Hepatocyte (in vitro differentiated cells): ENCODE measurements around the gene MINAR1. TPM values are rescaled to one million over a fixed set of nuclear protein-coding genes. Genes with fewer than 3 reads are reported as not detected.

ENCODE experiments used
- DNase-seq: peaks from one replicate; pipeline ENCODE4 v3.0.0-alpha.2; 2016; ENCODE audit warnings: low spot score
- H2AFZ ChIP-seq: fragments of 200-600 bp; sonication (generic); 2 replicates; pipeline ENCODE4 v1.6.0; 2016; ENCODE audit warnings: antibody characterized with exemption, mild to moderate bottlenecking
- H3K27ac ChIP-seq: fragments of 200-600 bp; sonication (generic); 2 replicates; pipeline ENCODE4 v1.5.1; 2016; ENCODE audit warnings: mild to moderate bottlenecking
- H3K27me3 ChIP-seq: fragments of 200-600 bp; sonication (generic); 2 replicates; pipeline ENCODE4 v1.6.1; 2016
- H3K36me3 ChIP-seq: fragments of 200-600 bp; sonication (generic); replicated peaks from 2 replicates; pipeline ENCODE4 v1.5.1; 2016; ENCODE audit warnings: low read depth; ENCODE audit not compliant: insufficient read depth
- H3K4me1 ChIP-seq: fragments of 200-600 bp; sonication (generic); 2 replicates; pipeline ENCODE4 v1.5.1; 2016; ENCODE audit warnings: mild to moderate bottlenecking, moderate library complexity; ENCODE audit not compliant: insufficient read depth
- H3K4me2 ChIP-seq: fragments of 200-600 bp; sonication (generic); 2 replicates; pipeline ENCODE4 v1.6.0; 2016
- H3K4me3 ChIP-seq: fragments of 200-600 bp; sonication (generic); 2 replicates; pipeline ENCODE4 v1.5.1; 2016; ENCODE audit warnings: mild to moderate bottlenecking
- H3K79me2 ChIP-seq: fragments of 200-600 bp; sonication (generic); 2 replicates; pipeline ENCODE4 v1.6.0; 2017; ENCODE audit warnings: mild to moderate bottlenecking
- H3K9me2 ChIP-seq: fragments of 200-600 bp; sonication (generic); replicated peaks from 2 replicates; pipeline ENCODE4 v1.6.0; 2017; ENCODE audit warnings: mild to moderate bottlenecking; ENCODE audit not compliant: insufficient read depth
- H3K9me3 ChIP-seq: fragments of 200-600 bp; sonication (generic); 2 replicates; pipeline ENCODE4 v1.5.1; 2016; ENCODE audit warnings: low read depth, mild to moderate bottlenecking
- H4K20me1 ChIP-seq: fragments of 200-600 bp; sonication (generic); 2 replicates; pipeline ENCODE4 v1.6.0; 2016; ENCODE audit warnings: mild to moderate bottlenecking; ENCODE audit not compliant: insufficient read depth, poor library complexity, severe bottlenecking
- CTCF ChIP-seq: fragments of 200-600 bp; sonication (generic); IDR thresholded peaks from 2 replicates; pipeline ENCODE4 v1.5.1; 2016; ENCODE audit warnings: antibody characterized with exemption, mild to moderate bottlenecking; ENCODE audit not compliant: poor library complexity
- EZH2 ChIP-seq: fragments of 200-600 bp; sonication (generic); IDR thresholded peaks from 2 replicates; pipeline ENCODE4 v1.6.1; 2016; ENCODE audit warnings: antibody characterized with exemption, mild to moderate bottlenecking, borderline replicate concordance
- EZH2phosphoT487 ChIP-seq: fragments of 200-600 bp; sonication (generic); IDR thresholded peaks from one replicate; pipeline ENCODE4 v1.6.1; 2018; ENCODE audit warnings: antibody characterized with exemption, mild to moderate bottlenecking, low read depth, moderate library complexity; ENCODE audit not compliant: unreplicated experiment, severe bottlenecking
- WGBS: methylation state at CpG from one replicate; pipeline ENCODE4 v1.1.6; 2016; ENCODE audit warnings: low lambda C conversion rate; ENCODE audit errors: missing lambda C conversion rate; 5-methylcytosine and 5-hydroxymethylcytosine counted together
- polyA plus RNA-seq: library from polyadenylated mRNA; unstranded; fragments of >200 nt; fragmentation: Nextera tagmentation; extraction: Ambion mirVana; gene quantifications from 2 replicates; pipeline ENCODE4 v1.2.1, GENCODE V29; 2016
- total RNA-seq: library from RNA; depleted of rRNA; stranded (reverse); fragments of >200 nt; gene quantifications from 2 replicates; pipeline ENCODE4 v1.2.3, GENCODE V29; 2014

MINAR1 gene
- total and polyA plus RNA-seq, 2 experiments from 2014 or later = 0.10 to 1.3 TPM

- TF ChIP-seq EZH2 = no peak
- TF ChIP-seq CTCF = no peak
- no peak for TF ChIP-seq EZH2phosphoT487
- no peak overlapping the region for H3K27ac ChIP-seq
- H3K79me2 ChIP-seq = no peaks in the 10 kb centered on the region
- no peaks in the 10 kb centered on the region for H3K9me2 ChIP-seq
- no peak overlapping the region for H3K4me3 ChIP-seq
- no peaks in the 10 kb centered on the region for H4K20me1 ChIP-seq
- H3K4me1 ChIP-seq = no peaks in the 10 kb centered on the region
- DNase-seq = no peak
- no peaks in the 10 kb centered on the region for H3K36me3 ChIP-seq
- no peak overlapping the region for H2AFZ ChIP-seq
- no peak overlapping the region for H3K4me2 ChIP-seq
- no peaks in the 10 kb centered on the region for H3K9me3 ChIP-seq
- peaks cover 26% of the 10 kb centered on the region for H3K27me3 ChIP-seq
- 98% methylated on average over 4 of the region's 5 CpGs for WGBS
Observed at GRCh38 chr15:79439236-79439635, 7.1 kb downstream of the MINAR1 start.

- no peaks in the 10 kb centered on the region for H4K20me1 ChIP-seq
- no peak for DNase-seq
- H3K36me3 ChIP-seq = no peaks in the 10 kb centered on the region
- TF ChIP-seq CTCF = no peak
- TF ChIP-seq EZH2phosphoT487 = no peak
- TF ChIP-seq EZH2 = no peak
- WGBS = 65% methylated on average over 7 of the region's 7 CpGs
- H3K9me3 ChIP-seq = no peaks in the 10 kb centered on the region
- H3K4me3 ChIP-seq = no peak overlapping the region
- H3K4me1 ChIP-seq = no peaks in the 10 kb centered on the region
- no peak overlapping the region for H3K4me2 ChIP-seq
- H3K9me2 ChIP-seq = no peaks in the 10 kb centered on the region
- H3K27me3 ChIP-seq = peaks cover 15% of the 10 kb centered on the region
- H3K79me2 ChIP-seq = no peaks in the 10 kb centered on the region
- H2AFZ ChIP-seq = no peak overlapping the region
- H3K27ac ChIP-seq = no peak overlapping the region
Observed at GRCh38 chr15:79440355-79440908, 8.3 kb downstream of the MINAR1 start.

- H3K9me2 ChIP-seq = no peaks in the 10 kb centered on the region
- no peak for TF ChIP-seq EZH2
- TF ChIP-seq EZH2phosphoT487 = no peak
- TF ChIP-seq CTCF = no peak
- no peak overlapping the region for H3K4me3 ChIP-seq
- no peaks in the 10 kb centered on the region for H4K20me1 ChIP-seq
- H2AFZ ChIP-seq = no peak overlapping the region
- H3K27ac ChIP-seq = no peak overlapping the region
- H3K79me2 ChIP-seq = no peaks in the 10 kb centered on the region
- H3K36me3 ChIP-seq = no peaks in the 10 kb centered on the region
- whole genome bisulfite sequencing = 71% methylated on average over 4 of the region's 4 CpGs
- no peak overlapping the region for H3K4me2 ChIP-seq
- DNase-seq = no peak
- H3K27me3 ChIP-seq = no peaks in the 10 kb centered on the region
- H3K9me3 ChIP-seq = no peaks in the 10 kb centered on the region
- H3K4me1 ChIP-seq = no peaks in the 10 kb centered on the region
Observed at GRCh38 chr15:79442911-79443310, 10.8 kb downstream of the MINAR1 start.

- H3K4me3 ChIP-seq = no peak overlapping the region
- TF ChIP-seq CTCF (no peak), EZH2 (no peak), EZH2phosphoT487 (no peak)
- H3K36me3 ChIP-seq = no peaks in the 10 kb centered on the region
- no peaks in the 10 kb centered on the region for H3K27me3 ChIP-seq
- H3K9me2 ChIP-seq = no peaks in the 10 kb centered on the region
- DNase-seq = no peak
- H3K79me2 ChIP-seq = no peaks in the 10 kb centered on the region
- H4K20me1 ChIP-seq = no peaks in the 10 kb centered on the region
- H3K9me3 ChIP-seq = no peaks in the 10 kb centered on the region
- H3K4me1 ChIP-seq = no peaks in the 10 kb centered on the region
- H2AFZ ChIP-seq = no peak overlapping the region
- H3K27ac ChIP-seq = no peak overlapping the region
- 92% methylated on average over 1 of the region's 1 CpG for WGBS
- no peak overlapping the region for H3K4me2 ChIP-seq
Observed at GRCh38 chr15:79447060-79447459, 14.9 kb downstream of the MINAR1 start.
